Measurements from ENCODE around the gene CD164. TPM values are rescaled to one million over a fixed set of nuclear protein-coding genes. Genes with fewer than 3 reads are reported as not detected.

Gene CD164
- total and polyA plus RNA-seq, 2 of the 13 experiments (the other 11 are each of a cell fraction or from before 2014, with no cell fraction given) = 222 to 293 TPM

- peak; percentile 81; the same call in 1 of the 2 replicates for TF ChIP-seq ZNF446 (CRISPR knock-in tag; IDR thresholded peaks at IDR 0.05)
- TF ChIP-seq PTBP1 (IDR thresholded peaks at IDR 0.05; ENCODE audit: low read depth, low read length, poor library complexity, severe bottlenecking) = no peak
- TF ChIP-seq TARDBP (CRISPR knock-in tag; IDR thresholded peaks at IDR 0.05) = 0 out of 2 replicates have a peak, but pooled peaks have one; percentile 14
- TF ChIP-seq MAFK (conservative IDR thresholded peaks at IDR 0.05 in 1 of 2, IDR thresholded peaks at IDR 0.05 in 1 of 2; ENCODE audit: low read length in 2 of 2) = no peak
- no peak for TF ChIP-seq ZMYM3 (CRISPR knock-in tag; IDR thresholded peaks at IDR 0.05)
- peak; percentile 40; the same call in 1 of the 2 replicates for TF ChIP-seq HMG20B (CRISPR knock-in tag; conservative IDR thresholded peaks at IDR 0.05)
- TF ChIP-seq NR0B2 (CRISPR knock-in tag; IDR thresholded peaks at IDR 0.05) = peak; percentile 36; the same call in 1 of the 2 replicates
- TF ChIP-seq MIER3 (CRISPR knock-in tag; IDR thresholded peaks at IDR 0.05; ENCODE audit: borderline replicate concordance) = peak; percentile 11; the same call in 1 of the 2 replicates
- no peak for TF ChIP-seq BCL3 (CRISPR knock-in tag; IDR thresholded peaks at IDR 0.05)
- TF ChIP-seq ZBTB37 (CRISPR knock-in tag; IDR thresholded peaks at IDR 0.05) = no peak
- TF ChIP-seq ZBTB39 (CRISPR knock-in tag; IDR thresholded peaks at IDR 0.05) = no peak
- no peak for TF ChIP-seq NR2F6 (IDR thresholded peaks at IDR 0.05)
- TF ChIP-seq NR2F6 (CRISPR knock-in tag; IDR thresholded peaks at IDR 0.05) = peak; percentile 53; the same call in 1 of the 2 replicates
- TF ChIP-seq CREBL2 (CRISPR knock-in tag; IDR thresholded peaks at IDR 0.05; ENCODE audit: borderline replicate concordance) = 0 out of 2 replicates have a peak, but pooled peaks have one; percentile 19
- TF ChIP-seq ETV6 (CRISPR knock-in tag; conservative IDR thresholded peaks at IDR 0.05) = peak; percentile 34; the same call in 1 of the 2 replicates
- TF ChIP-seq ZNF619 (CRISPR knock-in tag; IDR thresholded peaks at IDR 0.05) = no peak
- no peak for TF ChIP-seq PHF21A (CRISPR knock-in tag; IDR thresholded peaks at IDR 0.05)
- peak; percentile 81; the same call in 1 of the 2 replicates for TF ChIP-seq ZNF790 (CRISPR knock-in tag; IDR thresholded peaks at IDR 0.05; ENCODE audit: borderline replicate concordance)
- peak; percentile 91 for TF ChIP-seq DR1 (CRISPR knock-in tag; IDR thresholded peaks at IDR 0.05)
- TF ChIP-seq ZNF414 (CRISPR knock-in tag; IDR thresholded peaks at IDR 0.05) = no peak
These were observed at the start of gene CD164 (continued) for GRCh38 chr6:109381747-109382575.

All from HepG2 (cell line).